Adrenal gland (tissue), 5 donors: Measurements from ENCODE around the gene SF3B3.

ENCODE experiments used
- CTCF ChIP-seq, 6 experiments: fragments of 450-650 bp in 4 of 6; fragments of 200-600 bp in 2 of 6; sonication (generic) in 1 of 6; IDR thresholded peaks; 1 replicate in 5 of 6; 2 replicates in 1 of 6; pipeline versions ENCODE4 v1.5.1 to v1.8.0; 2016 to 2021; ENCODE audit warnings: antibody characterized with exemption in 6 of 6, mild to moderate bottlenecking in 2 of 6, moderate library complexity in 1 of 6
- POLR2A ChIP-seq, 2 donors: fragments of 450-650 bp; IDR thresholded peaks; one replicate each; pipeline ENCODE4 v1.6.1; 2017; ENCODE audit warnings: antibody characterized with exemption in 2 of 2, mild to moderate bottlenecking in 2 of 2, moderate library complexity in 1 of 2
- donor health status: DM: no; HTN: no; CAD: no.

- TF ChIP-seq POLR2A (IDR thresholded peaks at IDR 0.05) (no peak), CTCF (IDR thresholded peaks at IDR 0.05) (no peak)
These were observed 41.4 kb downstream of the SF3B3 start for GRCh38 chr16:70565053-70565452.
